NOMO-1 treated with dmso at 0.1 percent for 144 hours (cell line): Measurements from ENCODE around the gene C10orf88.

Experiments
- DNase-seq: peaks from one replicate; lab custom pipeline; 2025; ENCODE audit not compliant: unreplicated experiment; lab: John Stamatoyannopoulos, UW

C10orf88 gene, protein sequence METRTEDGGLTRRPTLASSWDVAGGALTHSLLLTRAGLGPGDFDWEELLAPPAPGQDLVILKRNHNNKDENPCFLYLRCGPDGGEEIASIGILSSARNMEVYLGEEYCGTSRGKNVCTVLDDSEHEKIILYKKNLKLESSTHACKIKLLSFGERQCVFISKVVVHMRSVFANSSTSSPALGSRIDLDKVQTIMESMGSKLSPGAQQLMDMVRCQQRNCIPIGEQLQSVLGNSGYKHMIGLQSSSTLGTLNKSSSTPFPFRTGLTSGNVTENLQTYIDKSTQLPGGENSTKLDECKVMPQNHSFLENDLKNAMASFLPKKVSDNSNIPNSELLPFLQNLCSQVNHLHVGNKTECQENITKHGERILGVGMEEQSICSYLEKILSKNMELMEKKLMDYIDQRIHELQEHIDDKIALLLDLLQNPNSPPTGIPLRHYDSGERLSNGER

DNA sequence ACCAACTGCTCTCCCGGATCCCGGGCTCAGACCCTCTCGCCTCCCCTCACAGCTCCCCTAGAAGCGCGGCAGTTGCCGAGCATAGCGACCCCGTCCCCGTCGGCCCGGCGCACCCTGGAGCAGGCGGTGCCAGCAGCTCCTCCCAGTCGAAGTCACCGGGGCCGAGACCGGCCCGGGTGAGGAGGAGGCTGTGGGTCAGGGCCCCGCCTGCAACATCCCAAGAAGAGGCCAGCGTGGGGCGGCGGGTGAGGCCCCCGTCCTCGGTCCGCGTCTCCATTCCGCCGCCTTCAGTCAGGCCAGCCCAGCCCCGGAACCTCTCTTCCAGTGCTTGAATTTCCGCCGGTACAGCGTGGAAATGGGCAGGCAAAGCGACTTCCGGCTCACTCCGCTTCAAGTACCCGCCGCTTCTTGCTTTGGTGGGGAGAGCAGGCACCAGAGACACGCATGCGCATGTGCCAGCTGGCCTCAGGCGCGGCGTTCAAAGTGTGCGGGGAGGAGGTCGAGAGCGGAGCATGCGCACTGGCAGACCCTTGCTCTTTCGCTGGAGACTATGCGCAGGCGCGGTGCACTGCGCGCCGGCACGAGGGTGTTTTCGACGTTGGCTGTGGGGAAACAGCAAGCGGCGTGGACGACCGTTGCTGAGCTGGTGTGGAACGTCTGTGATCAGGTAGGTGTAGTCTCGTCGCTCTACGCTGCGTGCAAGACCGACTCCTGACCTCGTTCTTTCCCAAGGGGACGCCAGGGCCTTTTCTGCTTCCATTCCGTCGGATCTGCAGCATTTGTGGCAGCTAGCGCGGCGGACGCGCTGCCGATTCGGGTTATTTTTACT lies at the start of gene C10orf88:
Gene C10orf88 (minus strand): TSS at position 326 of the 829 bp plus-strand sequence. CDS start 49 bp downstream, at position 277.
- peak; percentile 99 for DNase-seq

DNA sequence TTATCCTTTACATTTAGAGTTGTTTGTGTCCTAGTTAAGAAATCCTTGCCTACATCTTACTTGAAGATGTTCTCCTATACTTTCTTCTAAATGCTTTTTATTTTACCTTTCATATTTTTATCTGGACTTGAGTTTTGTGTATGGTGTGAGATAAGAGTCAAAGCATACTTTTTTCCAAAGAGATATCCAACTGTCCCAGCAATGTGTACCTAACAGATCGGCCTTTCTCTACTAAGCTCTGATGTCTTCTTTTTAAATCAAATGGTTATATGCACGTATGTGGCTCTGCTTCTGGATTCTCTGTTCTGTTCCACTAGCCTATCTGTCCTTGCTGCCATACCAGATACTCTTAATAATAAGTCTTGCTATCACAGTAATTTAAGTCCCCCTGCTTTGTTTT lies 47.3 kb upstream of the C10orf88 start:
- no peak for DNase-seq

DNA sequence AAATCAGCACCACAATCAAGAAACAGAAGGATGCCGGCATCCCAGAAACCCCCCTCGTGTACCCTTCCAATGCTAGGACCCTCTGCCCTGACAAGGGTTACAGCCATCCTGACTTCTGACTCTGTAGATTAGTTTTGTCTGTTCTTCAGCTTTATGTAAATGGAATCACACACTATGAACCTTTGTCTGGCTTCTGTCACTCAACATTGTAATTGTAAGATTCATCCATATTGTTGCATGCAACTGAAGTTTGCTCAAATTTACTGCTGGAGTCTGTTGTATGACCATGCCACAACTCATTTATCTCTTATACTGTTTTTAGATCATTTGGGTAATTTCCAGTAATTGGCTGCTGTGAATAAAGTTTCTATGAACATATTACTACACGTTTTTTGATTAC lies 46.1 kb upstream of the C10orf88 start:
- no peak for DNase-seq

DNA sequence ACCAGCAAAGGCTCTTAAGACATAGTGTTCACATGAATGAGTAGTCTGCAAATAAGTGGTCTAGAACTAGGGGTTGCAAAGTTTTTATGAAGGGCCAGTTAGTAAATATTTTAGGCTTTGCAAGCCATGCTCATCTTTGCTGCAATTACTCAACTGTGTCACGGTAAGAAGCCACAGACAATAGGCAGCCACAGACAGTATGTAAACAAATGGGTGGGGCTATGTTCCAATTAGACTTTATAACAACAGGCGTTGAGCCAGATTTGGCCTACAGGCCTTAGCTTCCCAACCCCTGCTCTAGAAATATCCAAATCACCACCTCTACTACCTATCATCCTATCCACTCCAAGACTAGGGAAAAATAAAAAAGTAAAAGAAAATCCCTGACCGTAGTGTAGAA lies 45.3 kb upstream of the C10orf88 start:
- no peak for DNase-seq

DNA sequence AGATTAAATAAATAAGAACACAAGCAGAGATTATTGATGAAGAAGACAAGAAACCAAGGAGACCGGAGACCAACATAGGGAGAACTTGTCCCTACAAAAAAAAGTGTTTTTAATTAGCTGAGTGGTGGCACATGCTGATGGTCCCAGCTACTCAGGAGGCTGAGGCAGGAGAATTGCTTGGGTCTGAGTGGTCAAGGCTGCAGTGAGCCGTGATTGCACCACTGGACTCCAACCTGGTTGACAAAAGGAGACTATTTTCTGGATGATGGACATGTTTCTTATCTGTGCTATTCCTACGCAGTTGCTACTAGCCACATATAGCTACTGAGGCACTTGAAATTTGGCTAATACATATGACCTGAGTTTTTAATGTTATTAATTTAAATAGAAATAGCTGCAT lies 44.9 kb upstream of the C10orf88 start:
- DNase-seq, result no peak

DNA sequence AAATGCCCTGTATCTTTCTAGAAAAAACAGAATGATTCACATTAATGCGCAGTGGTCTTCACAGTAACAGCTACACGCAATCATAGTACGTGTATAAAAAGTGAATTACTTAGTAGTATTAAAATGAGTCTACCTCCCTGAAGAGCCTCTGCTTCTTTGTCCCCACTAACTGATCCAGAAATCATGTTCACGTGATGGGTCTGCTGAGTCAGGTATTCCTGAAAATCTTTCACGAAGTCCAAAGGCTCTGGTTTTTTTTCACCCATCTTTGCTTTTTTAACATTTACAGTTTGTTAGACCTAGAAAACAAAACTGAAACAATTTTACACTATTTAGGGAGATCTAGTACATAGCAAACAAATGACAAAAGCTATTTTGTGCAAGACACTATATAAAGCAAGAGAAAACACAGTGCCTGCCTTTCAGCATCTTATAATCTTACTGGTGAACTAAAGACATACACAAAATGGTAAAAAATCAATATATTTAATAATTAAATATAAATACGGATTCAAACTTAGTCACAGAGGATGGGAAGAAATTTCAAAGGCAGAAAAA lies 44.4 kb upstream of the C10orf88 start:
- DNase-seq, result no peak

DNA sequence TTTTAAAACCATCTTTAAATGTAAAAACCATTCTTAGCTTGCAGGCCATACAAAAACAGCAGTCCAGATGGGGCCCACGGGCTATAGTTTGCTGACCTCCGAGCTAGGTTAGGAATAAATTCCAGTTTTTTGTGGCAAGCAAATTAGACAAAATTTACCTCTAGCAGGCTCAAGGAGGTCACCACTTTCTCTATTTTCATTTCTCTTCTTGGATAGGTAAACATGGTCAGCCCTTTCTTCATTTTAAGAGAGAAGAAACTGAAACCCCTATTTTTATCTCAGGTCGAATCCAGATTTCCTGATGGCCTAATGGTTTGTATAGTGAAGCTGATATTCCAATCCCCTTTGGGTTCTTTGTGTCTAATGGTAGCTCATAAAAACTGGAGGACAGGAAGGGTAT lies 43.8 kb upstream of the C10orf88 start:
- DNase-seq, result no peak

DNA sequence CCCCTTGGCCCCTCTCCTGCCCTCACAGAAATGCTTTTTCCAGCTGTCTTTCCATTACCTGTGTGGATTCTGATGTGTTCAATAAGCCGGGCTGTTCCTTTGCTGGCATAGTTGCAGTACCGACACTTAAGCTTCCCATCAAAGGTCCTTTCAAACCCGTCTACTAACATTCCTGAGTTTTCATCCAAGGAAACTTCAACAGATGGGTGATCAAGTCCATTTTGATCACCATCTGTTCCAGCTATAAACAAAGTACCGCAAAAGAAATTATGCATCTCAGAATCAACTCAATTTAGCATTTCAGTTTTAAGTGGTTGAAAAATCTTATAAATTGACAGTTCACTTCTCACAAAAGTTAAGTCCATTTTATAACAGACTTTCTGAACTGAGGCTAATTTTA lies 41.9 kb upstream of the C10orf88 start:
- DNase-seq, result no peak

DNA sequence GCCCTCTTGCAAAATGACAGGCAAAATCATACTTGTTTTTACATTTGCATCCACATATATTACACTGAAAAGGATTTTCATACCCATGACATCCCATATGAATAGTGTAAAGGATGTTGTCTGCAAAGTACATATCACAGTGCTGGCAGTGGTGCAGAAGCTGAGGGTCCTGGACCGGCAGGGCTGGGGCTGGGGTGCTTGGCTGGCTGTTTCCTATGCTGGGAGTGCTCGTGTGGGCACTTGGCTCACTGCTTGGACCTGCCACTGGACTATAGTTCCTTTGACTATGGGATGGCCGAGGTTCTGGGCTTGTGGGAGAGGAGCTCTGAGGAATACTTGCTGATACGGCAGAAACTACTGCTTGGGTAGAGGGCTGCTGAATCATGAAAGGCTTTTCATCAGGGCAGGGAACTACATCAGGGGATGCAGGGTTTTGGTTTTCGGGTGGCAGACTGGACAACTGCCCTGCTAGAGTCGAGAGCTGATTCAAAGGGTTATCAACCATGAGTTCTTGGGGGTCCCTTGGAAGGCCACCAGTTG lies 39.8 kb upstream of the C10orf88 start:
- no peak for DNase-seq

DNA sequence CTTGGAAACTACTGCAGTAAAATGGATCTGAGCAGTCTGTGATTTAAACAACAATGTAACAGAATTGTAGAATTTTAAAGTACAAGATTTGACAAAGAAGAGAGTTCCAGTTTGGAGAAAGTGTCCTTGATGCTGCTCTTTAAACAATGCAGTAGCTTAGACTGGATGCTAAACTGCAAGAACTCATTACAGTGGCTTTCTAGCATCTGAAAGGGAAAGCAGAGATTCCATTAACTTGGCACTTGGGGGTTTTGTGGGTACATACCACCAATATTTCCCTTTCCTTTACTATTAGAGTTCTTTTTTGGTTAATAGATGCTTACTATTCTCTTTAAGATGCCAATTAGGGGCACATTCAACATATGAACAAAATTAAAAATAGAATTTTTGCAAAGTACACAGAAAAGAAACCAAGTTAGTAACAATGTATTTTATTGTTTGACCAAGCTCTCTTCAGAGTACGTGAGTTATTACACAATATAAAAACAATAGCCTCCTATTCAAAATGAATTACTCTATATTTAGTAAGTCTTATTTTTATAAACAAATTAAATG lies 38.1 kb upstream of the C10orf88 start:
- no peak for DNase-seq

DNA sequence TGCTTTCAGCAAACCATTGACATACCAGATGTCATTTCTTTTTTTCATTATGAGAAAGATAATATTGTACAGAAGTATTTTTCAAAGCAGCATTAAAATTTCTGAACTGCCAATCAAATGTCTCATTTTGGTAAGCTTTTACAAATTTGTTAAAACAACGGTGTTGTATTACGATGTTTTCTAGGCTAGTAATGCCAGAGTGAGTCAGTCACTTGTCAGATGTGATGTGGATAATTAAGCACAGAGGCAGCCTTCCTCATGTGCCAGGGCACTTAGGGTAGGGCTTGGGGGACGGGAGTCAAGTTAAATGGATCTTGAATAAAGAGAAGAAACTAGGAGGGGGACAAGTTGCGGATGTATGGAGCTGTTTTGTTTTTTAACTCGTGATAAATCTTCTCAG lies 36.3 kb upstream of the C10orf88 start:
- DNase-seq, result no peak

DNA sequence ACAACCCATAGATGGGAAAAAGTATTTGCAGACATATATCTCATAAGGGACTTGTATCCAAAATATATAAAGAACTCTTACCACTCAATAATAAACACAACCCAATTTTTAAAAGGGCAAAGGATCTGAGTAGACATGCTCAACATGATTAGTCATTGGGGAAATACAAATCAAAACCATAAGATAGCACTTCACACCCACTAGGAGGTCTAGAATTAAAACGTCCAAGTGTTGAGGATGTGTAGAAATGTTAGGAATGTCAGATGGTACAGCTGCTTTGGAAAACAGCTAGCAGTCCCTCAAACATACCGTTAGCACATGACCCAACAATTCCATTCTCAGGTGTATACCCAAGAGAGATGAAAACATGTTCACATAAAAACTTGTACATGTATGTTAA lies 34.5 kb upstream of the C10orf88 start:
- no peak for DNase-seq

DNA sequence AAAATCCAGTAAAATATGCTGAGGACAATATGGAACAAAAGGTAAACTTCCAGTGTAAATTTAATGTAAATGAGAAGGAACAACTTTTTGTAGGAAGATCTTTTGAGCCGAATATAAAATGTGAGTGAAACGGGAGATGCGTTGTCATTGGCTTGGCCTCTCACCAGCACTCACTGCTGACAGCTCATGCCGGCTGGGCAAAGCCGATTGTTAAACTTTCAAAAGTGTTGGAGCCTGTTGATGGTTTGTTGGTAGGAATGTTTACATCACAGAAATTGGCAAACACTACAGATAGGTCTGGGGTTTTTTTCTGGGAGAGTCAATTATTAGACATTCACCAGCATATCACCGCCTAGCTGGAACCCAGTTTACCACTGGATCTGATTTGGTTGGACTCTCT lies 32.3 kb upstream of the C10orf88 start:
- DNase-seq, result no peak

DNA sequence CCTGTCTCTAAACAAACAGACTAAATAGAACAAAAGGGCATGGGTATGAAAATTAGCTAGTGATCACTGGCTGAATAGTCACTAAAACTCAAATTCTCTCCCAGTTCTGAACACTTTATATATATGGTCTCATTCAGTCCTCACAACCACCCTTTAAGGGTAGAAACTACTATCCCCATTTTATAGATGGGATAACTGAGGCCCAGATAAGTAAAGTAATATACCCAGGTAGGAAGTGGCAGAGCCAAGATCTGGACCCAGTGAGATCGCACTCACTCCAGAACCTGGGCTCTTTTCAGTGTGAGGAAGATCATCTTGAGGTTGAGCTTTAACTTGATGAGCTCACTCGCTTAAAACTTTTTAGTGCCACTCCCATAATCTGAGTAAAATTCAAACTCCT lies 30.7 kb upstream of the C10orf88 start:
- DNase-seq, result no peak

DNA sequence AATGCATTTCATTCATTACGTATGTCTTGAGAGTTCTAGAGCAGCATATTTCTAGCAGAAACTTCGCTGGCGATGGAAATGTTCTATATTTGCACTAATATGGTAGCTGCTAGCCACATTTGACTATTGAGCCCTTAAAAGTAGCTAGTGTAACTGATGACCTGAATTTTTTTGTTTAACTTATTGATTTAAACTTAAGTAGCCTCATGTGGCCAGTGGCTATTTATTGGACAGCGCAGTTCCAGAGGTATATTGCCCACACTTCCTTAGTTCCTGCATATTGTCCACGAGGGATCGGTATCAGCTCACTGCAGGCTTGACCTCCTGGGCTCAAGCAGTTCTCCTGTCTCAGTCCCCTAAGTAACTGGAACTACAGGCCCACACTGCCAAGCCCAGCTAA lies 29.9 kb upstream of the C10orf88 start:
- no peak for DNase-seq

DNA sequence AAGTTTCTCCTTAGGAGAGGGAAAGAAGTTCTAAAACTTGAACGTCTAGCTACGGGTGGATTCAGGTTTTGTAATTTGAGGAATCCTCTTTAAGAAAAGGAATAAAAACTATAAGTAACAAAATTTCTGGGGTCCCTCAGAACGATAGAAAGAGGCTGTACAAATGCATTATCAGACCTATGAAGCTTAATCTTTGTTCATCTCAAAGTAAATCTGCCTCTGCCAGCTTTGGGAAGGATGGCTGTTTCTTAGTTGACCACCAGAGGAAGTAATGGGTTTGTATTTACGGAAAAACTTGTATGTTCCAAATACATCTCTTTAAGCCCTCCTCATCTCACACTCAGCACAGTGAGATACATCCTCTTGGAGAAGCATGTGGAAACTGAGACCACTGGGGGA lies 27.0 kb upstream of the C10orf88 start:
- DNase-seq, result peak; percentile 34

DNA sequence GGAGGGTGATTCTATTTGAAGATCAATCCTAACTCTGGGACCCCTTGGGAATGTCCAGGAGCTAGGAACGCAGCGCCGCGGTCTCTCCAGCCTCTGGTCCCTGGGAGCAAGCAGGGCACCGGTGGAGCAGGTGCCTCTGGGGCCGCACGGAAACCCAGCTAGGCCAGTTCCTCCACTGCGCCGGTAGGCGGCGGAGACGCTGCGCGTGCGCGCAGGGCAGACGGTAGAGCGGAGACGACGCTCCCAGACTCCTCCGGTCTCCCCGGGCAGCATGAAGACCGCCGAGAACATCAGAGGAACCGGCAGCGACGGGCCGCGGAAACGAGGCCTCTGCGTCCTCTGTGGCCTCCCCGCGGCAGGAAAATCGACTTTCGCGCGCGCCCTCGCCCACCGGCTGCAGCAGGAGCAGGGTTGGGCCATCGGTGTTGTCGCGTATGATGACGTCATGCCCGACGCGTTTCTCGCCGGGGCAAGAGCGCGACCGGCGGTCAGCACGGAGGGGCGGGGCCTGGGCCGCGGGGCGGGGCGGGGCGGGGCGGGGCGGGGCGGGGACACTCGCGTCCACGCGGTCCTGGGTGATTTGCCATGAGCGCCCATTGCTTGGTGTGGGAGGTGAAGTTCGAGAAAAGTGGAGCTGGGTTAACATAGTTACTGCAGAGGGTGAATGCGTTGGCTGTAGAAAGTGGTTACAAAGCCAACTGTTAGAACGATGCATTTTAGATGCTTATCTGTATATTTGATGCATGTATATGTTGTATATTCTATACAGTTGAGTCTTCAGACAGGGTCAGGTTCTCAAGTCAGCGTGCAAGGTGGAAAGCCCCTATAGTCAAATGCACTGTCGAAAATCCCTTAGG lies 26.4 kb upstream of the C10orf88 start, which contains the start of gene PSTK:
Gene PSTK (plus strand): TSS at position 193 of the 857 bp plus-strand sequence. CDS start 79 bp downstream, at position 272.
- peak; percentile 85 for DNase-seq

DNA sequence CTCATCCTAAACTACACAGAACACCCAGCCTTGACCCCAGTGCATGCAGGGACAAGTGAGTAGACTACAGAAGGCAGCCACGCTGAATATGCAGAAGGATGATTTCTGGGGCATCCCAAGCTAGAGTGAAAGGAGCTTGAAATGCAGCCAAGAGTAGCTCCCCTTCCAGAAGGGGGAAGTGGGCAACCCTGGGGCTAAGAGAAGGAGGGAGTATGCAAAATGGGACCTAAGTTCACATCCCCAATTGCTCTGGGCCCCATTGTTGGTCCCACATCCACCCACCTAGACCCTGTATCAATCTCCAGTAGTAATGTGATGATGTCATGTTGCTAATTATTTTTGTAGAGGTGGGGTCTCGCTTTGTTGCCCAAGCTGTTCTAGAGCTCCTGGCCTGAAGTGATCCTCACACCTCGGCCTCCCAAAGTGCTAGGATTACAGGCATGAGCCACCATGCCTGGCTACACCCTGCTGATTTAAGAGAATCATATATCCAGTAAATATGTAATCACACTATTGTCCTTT lies 20.6 kb upstream of the C10orf88 start:
- no peak for DNase-seq

DNA sequence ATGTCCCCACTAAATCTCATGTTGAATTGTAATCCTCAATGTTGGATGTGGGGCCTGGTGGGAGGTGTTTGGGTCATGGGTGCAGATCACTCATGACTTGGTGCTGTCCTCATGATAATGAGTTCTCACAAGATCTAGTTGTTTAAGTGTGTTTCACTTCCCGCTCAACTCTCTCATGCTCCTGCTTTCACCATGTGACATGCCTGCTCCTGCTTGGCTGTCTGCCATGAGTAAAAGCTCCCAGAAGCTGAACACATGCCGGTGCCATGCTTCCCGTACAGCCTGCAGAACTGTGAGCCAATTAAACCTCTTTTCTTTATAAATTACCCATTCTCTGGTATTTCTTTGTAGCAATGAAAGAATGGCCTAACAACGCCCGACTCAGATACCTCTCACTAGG lies 20.0 kb upstream of the C10orf88 start:
- DNase-seq, result no peak

DNA sequence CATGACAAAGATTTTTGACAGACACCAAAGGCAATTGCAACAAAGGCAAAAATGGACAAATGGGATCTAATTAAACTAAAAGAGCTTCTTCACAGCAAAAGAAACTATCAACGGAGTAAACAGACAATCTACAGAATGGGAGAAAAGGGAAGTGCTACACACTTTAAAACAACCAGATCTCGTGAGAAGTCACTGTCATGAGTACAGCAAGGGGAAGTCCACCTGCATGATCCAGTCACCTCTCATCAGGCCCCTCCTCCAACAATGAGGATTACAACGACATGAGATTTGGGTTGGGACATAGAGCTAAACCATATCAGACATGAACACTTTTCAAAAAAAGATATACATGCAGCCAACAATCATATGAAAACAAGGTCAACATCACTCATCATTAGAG lies 14.7 kb upstream of the C10orf88 start:
- no peak for DNase-seq
